NAMALWA (cell line): Measurements from ENCODE around the gene BBS9.
"Not testable (repeated sequence)": the region's sequence is repeated elsewhere in the genome, so short reads cannot be mapped to it uniquely, and the experiment has no call there.

ENCODE experiments used
- DNase-seq: peaks from one replicate; pipeline ENCODE4 v3.0.0-alpha.2; 2015; ENCODE audit warnings: low spot score

BBS9 gene

DNA sequence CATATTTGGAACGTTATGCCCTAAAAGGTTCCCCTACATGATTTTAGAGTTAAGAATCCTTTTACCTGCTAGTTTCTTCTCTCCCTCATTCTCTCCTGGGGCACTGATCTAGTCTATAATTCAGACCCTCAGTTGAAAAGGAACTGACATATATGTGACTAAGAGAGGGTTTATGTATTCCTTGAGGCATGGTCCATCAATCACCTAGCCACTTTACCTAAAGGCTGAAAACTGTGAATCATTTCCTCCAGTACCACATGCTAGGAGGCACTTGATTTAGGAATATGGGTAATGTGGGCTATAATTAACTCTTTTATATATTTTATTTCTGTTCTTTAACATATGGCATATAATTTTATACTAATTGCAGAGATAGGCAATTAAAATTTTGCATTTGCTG lies 303.5 kb downstream of the BBS9 start:
- no peak for DNase-seq

DNA sequence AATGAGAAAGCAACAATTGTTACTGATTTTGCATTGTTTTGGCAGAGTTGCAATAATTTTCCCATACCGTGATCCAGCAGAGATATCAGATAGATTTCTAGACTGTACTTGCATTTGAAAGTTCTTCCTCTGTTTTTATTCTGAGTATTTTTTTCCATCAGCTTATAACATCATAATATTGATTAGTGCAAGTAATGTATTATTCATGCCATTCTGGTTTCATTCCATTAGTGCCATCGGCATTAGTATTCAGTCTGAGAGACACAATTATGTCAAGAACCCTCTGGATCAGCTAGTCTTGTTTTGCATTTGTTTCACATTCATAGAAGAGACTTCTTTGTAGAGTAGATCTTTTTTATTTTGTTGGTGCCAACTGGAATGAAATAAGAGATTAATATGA lies 304.0 kb downstream of the BBS9 start:
- no peak for DNase-seq

DNA sequence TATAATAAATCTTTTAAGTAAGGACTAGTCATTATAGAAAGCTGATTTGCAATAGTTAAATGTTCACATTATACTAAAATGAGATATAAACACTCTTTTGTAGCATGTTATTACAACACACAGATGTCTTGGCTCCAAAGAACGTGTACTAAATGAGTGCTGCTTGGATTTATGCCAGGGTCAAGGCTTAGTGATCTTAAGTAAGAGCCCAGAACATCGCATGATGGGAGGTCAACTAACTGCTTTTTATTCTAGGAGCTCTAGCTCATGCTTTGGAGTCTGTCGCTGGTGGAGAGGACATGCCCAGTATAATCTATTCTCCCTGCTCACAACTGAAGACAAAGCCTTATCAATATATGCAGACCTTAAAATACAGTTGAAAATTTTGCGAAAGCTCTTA lies 315.1 kb downstream of the BBS9 start:
- DNase-seq = no peak

DNA sequence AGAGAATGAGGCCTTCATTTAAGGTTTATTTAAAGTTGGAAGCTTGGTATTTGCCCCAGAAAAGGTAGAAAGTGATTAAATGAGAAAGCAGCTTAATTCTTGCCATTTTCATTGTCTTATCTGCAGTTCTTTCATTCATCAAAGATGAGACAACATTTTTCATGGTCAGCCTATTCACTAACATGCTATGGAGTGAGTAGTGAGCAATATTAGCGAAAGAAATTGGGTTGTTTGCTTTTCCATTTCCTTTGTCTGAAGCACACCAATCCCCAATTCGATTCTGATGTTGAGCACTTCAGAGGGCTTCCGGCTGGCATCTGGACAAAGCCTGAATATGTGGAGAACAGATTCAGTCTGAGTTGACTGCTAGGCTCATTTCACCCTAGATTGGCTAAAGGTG lies 317.2 kb downstream of the BBS9 start:
- DNase-seq = no peak

DNA sequence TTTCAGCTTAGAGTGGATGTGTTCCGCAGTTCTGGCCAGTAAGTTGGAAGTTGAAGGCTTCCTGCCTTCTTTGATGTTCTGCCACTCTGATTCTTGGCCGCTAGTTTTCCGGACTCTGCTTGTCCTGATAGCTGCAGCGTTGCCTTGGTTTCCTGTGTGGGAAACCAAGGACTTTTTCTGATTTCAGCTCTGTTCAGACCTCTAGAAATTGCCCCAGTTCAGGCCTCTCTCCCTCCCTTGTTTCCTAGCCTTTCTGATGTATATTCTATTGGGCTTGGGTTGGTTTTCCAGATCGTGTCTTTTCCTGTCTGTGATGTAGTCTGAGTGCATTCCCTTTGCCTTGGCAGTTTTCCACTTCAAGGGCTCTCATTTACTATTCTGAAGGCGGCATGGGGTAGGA lies 318.7 kb downstream of the BBS9 start:
- DNase-seq = no peak

DNA sequence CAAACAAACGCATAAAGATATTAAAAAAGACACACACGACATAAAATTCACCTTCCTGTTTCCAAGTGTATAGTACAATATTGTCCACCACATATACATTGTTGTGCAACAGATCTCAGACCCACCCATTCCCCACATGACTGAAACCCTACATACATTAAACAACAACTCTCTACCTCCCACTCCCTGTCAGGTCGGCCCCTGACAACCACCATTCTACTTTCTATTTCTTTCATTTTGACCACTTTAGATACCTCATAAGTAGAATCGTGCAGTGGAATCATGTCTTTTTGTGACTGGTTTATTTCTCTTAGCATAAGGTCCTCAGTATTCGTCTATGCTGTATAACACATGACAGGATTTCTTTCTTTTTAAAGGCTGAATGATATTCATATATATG lies 320.5 kb downstream of the BBS9 start:
- no peak for DNase-seq

DNA sequence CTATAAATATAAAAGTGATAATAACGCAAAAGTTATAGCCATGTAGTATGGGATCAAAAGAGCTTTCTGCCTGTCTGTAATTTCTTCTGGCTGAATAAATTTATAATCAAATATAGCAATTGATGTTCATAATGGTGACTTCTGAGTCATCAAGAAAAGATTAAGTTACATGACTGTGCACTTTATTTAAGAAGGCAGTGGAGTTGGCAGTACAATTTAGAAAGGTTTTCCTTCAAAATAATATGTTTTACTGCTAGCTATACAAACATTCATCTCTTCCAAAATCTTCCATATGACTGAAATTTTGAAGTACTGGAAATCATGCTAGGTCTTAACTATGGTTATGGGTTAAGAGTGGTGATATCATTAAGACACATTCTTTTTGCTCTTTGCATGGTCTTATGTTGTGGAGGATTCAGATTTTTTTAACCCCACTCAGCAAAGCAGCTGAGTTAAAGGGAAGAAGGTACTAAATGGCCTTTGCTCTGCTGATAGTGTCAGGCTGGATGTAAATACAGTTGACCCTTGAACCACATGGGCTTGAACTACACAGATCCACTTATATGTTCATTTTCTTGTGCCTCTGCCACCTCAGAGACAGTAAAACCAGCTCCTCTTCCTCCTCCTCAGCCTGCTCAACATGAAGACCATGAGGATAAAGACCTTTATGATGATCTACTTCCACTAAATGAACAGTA lies 323.6 kb downstream of the BBS9 start:
- DNase-seq = no peak

DNA sequence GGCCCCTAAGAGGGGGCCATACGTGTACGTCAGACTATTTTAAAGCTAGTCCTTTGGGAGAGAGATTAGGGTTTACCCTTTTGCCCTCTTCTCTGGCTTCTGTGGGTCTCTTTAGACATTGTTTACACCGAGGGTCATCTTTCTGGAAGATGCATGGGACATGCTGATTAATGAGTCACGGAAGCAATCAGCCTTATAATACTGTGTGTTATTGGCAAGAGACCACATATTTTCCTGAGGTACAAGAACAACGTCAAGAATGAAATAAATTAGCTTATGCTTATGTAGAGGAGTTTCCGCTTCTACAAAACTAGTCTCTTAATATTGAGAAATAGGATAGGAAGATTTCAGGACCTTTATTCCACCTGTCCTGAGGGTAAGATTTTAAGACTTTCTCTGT lies 327.7 kb downstream of the BBS9 start:
- no peak for DNase-seq

DNA sequence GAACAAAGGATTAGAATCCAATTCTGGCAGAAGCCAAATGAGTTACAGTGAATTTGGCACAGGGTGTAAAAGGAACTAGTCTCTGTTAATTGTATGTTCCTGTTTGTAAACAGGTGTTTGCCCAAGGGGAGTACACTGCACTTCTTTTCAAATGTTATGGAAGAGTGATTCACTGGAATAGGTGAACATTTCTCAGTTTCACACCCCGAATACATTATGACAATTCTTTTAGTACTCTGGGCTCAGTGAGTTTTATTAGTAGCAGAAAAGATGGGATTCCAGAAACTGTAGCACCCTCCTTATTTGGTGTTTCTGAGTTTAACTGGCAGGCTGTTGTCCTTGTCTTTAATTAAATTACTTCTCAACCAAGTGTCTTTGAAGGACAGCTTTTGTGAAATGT lies 329.2 kb downstream of the BBS9 start:
- no peak for DNase-seq

DNA sequence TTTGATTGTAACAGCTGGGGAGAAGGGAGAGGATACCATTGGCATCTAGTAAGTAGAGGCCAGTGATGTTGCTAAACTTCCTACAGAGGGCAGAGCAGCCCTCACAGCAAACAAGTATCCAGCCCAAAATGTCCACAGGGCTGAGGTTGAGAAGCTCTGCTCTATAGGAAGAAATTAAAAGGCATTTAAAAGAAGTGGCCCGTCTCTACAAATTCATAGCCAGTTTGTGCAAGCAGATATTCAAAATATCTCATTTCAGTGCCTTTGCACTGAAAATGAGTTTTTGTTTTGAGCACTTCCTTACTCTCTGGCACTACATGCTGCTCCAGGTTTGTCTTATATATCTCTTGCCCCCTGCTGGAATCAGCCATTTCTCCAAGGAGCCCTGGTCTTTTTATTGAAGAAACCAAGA lies 330.0 kb downstream of the BBS9 start:
- DNase-seq = peak; percentile 63

DNA sequence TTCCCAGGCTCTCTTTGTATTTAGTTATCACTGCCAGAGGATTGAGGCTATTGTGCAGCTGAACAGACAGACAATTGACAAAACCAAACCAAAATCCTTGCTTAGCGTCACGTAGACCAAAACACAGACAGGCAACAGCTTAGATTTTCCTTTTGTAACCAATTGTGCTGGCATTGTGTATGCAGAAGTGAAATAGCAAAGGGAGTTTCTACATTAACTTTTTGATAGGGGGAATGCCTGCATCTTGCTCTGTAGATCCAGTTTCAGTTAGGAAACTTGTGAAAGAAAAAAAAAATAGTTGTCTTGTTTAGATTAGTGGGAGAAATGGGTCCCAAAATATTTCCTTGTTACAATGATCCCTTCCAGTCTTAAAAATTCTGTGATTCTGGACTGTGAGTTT lies 333.8 kb downstream of the BBS9 start:
- no peak for DNase-seq

DNA sequence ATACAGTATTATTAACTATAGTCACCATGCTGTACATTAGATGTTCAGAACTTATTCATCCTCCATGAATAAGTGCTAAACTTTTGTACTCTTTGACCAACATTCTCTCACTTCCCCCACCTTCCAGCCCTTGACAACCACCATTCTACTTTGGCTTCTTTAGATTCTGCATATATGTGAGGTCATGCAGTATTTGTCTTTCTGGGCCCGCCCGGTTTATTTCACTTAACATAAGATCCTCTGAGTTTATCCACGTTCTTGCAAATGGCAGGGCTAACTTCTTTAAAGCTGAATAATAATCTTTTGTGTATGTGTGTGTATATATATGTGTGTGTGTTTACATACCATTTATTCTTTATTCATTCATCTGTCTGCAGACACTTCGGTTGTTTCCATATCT lies 336.8 kb downstream of the BBS9 start:
- no peak for DNase-seq

DNA sequence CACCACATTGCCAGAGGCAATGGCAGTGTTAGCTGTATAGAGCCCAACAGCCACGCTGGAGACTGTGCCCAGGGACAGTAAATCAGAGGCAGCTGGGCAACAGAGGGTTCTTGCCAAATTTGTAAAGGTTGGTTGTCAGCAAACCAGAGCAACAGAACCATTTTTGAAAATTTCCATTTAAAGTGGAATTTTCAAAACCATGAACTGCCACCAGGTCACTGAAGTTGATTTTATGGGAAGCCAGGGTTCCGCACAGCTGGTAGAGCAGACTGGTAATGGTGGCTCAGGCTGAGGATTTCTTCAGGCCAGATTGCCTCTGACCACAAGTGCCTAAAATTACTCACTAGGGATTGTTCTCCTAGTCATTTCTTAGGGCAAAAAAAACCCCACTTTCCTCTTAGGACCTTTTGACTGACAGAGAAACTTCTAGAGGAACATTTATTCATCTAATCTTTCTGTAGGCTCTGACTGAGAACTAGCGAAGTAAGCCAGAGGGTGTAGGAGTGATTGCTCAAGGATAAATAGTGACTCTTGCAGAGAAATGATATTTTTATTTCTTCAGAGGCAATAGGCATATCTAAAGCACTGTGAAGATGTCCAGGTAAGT lies 342.4 kb downstream of the BBS9 start:
- no peak for DNase-seq

DNA sequence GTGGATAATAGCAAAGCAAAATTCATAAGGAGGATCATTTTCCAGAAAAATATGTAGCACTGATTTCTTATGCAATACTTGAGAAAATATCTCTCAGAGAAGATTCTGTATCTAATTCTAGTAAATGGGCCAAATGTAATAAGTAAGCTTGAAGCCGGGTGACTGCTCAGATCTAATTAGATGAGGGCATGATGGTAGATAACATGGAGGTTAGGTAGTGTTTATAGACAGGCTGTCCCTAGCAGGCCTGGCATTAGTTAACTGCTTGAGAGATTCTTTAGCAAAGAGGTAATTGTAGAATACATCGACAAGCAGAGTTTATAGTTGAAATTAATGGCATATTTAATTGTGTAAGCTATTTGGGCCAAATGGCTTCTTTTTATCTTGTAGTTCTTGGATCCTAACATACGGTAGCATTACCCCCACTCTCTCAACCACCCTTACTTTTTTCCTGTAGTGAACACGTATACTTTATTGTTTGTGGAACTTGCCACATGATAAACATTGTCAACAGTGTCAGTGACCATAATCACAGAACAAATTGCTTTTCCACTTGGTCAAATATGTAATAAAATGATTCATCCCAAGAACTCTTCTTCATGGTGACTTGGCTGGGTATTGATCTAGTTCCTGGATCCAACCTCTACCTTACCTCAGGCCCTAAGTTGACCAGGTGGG lies 343.1 kb downstream of the BBS9 start:
- no peak for DNase-seq

DNA sequence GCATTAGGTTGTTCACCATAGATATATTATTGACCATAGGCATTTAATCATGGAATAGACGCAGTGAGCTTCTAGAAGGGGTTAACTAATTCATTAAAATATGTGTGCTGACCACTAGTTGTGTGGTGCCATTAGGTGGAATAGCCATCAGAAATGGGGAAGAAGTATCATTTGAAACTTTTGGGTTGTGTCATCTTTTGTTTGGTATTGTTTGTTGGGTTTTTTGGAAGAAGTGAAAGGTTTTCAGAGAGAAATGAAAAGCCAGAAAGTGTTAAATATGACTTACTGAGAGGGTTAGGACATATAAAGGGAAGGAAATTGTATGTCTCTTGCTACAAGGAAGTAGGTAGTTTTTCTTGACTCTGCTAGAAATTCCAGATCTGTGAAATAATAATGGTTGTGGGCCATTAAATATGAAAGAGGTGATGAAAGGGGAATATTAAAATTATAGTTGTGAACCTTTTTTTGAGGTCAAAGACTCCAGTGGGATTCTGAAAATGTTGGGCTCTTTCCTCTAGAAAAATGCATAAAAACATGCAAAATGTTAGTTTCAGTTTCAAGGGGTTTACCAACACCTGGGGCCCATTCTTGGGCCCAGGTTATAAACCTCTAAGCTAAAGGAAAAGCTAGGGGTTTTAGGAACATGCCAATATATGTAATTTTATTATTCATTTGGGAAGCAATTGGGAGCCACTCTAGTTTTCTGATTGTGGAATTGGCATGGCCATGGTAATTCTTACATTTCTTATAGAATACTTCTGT lies 348.5 kb downstream of the BBS9 start:
- DNase-seq = no peak

DNA sequence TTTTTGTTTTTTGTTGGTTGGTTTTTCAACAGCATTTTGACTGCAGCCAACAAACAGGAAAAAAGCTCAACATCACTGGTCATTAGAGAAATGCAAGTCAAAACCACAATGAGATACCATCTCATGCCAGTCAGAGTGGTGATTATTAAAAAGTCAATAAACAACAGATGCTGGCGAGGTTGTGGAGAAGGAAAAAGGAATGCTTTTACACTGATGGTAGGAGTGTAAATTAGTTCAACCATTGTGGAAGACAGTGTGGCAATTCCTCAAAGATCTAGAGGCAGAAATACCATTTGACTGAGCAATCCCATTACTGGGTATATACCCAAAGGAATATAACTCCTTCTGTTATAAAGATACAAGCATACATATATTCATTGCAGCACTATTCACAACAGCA lies 355.1 kb downstream of the BBS9 start:
- not testable (repeated sequence) for DNase-seq

DNA sequence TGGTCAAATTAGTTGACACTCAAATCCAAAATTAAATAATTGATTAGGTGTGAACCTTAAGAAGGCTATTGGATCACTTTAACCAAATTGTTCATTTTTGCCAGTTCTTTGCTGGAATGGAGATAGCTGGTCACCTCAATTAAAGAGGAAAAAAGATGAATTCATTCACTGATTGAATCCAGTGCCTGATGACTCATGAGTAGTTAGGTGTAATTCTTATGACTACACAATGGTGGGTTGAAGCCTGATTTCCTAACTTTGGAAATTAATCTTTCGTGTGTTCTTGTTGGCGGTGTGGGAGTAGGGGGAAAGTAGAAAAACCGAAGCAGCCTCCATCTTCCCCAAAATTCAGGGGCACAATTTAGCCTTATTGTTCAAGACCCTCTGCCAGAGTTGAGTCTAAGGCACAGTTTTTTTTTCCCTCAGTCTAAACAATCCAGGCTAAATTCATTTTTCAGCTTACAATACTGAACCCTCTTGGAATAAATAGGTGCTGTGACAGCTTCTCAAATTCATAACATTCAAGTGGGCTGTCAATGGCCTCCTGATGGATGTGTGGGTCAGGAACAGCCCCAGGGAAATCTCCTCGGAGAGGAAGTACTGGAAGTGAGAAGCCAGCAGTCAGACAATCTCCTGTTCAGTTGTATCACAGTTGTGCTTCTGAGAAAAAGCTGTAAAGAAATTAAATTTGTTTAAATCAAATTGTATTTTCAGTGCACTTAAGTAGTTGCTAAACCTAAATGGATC lies 356.6 kb downstream of the BBS9 start:
- DNase-seq = no peak

DNA sequence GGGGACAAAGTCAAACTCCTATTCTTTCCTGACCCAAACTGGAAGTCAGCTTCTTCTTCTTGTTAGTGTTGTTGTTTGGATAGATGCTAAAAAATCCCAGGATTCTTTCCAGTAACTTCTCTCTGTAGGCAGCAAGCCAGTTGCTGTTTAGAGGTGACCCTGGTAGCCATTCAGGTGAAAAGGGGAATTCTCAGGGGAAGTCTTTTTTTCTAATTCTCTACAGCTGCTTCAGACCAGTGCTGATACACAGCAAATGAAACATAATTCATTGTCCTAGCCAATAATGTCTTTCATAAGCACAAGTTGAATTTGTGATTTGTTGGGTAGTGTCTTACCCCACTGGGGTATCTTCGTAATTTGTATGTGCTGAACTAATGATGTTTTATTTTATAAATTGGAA lies 357.3 kb downstream of the BBS9 start:
- DNase-seq = no peak

DNA sequence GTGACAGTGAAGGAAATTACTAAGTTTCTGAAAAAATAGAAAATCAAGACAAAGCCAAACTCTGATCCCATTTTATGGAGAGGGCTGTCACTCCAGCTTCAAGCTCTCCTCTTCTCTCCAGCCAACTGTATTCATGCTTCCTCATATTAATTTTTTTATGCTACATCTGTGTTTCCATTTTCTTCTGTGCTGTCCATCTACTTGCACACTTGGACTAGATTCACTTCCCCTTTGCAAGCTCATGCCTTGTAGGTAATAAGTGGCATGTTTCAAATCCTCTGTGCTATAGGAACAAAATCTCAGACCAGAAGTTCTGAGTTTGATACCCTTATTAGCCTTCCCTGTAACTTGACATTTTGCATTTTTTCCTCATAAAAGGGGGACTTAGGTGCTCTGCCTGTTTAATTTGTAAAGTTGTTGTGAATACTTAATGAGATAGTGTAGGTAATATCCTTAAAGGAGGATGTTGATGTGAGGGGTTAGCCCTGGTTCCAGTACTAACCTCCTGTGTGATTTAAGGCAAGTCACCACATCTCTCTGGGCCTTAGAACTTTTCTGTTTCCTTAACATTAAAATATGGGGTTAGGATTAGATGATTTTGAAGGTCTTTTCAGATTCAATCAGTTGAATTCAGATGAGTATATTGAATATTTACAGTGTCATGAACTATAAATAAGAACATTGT lies 358.8 kb downstream of the BBS9 start:
- peak; percentile 44 for DNase-seq

DNA sequence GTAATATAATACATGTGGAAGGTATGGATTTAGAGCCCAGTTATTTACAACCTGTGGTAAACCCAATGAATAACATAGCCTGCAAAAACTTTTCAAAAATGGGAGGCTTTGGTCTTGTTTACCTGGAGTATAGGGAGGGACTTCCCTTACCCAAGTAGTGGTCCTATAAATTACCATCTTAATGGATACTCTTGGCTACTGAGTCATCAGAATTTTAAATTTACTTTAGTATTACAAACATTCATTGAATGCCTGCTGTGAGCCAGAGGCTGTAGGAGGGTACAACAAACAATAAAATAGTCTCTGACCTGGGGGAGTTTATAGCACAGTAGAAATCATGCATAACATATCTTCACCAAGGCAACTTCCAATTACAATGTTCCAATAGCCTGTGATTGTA lies 365.1 kb downstream of the BBS9 start:
- no peak for DNase-seq

DNA sequence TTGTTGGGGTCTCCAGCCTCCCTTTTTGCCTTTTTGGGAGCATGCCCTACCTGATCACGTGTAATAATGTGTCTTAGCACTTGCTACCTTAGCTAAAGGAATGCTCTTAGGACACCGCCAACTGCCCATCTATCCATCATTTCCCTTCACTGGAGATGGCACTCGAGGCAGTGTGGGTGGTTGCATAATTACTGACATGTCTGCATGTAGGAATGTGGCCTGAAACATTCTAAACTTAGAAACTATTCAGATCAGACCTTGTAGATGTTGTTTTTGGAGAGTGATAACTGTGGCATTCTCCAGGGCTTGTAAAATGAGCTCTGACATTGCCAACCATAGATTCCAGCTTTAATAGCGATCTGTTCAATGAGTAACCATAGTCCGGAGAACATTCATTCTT lies 365.8 kb downstream of the BBS9 start:
- DNase-seq = no peak

DNA sequence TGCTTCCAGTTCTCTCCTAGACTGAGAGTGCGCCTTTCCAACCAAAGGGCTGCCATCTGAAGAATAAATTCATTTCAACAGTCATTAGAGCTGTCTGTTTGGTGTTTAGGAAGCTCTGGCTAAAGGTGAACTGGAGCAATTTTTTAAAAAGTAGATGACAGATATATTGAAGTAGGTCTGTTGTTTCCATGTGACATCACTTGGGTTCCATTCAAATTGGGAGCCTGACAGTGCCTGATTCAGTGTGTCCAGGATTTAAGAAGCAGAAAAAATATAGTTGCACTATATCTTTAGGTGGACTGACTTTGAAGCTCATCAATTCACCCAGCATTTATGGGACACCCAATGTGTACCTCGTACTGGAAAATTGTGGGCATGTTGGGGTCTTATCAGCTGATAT lies 367.7 kb downstream of the BBS9 start:
- DNase-seq = no peak
